Adrenal gland (tissue), 12 donors: ENCODE results near the gene TMEM245. TPM values are rescaled to one million over a fixed set of nuclear protein-coding genes. Genes with fewer than 3 reads are reported as not detected.

Source experiments
- DNase-seq, 7 donors: peaks; one replicate each; pipeline ENCODE4 v3.0.0-alpha.2; 2019 to 2020
- H3K27ac ChIP-seq, 5 donors: fragments of 200-600 bp; sonication (generic) in 4 of 5; 1 replicate in 3 of 5; 2 replicates in 2 of 5; pipeline versions ENCODE4 v1.5.1 to v1.8.0; 2016 to 2020; ENCODE audit warnings: mild to moderate bottlenecking in 1 of 5
- H3K27me3 ChIP-seq: fragments of 200-600 bp; 2 replicates; pipeline ENCODE4 v1.8.0; 2021
- H3K36me3 ChIP-seq, 2 donors: fragments of 200-600 bp; replicated peaks in 1 of 2; 1 replicate in 1 of 2; 2 replicates in 1 of 2; pipeline versions ENCODE4 v1.5.1 to v1.8.0; 2018 to 2022
- H3K4me1 ChIP-seq, 2 donors: fragments of 200-600 bp; replicated peaks in 1 of 2; 1 replicate in 1 of 2; 2 replicates in 1 of 2; pipeline versions ENCODE4 v1.5.1 to v1.8.0; 2018 to 2021
- H3K4me3 ChIP-seq, 4 donors: fragments of 200-600 bp; sonication (generic) in 3 of 4; one replicate each; pipeline ENCODE4 v1.5.1; 2016 to 2018
- H3K9me3 ChIP-seq, 3 donors: fragments of 200-600 bp; sonication (generic) in 1 of 3; replicated peaks in 1 of 3; 1 replicate in 2 of 3; 2 replicates in 1 of 3; pipeline versions ENCODE4 v1.5.1 to v1.8.0; 2016 to 2021
- POLR2A ChIP-seq, 2 donors: fragments of 450-650 bp; IDR thresholded peaks; one replicate each; pipeline ENCODE4 v1.6.1; 2017; ENCODE audit warnings: antibody characterized with exemption in 2 of 2, mild to moderate bottlenecking in 2 of 2, moderate library complexity in 1 of 2
- WGBS, 4 donors: extraction: QIAGEN DNeasy Blood & Tissue Kit in 2 of 4; methylation state at CpG; one replicate each; pipeline versions ENCODE4 v1.1.5 to v1.1.7; 2013 to 2017; 5-methylcytosine and 5-hydroxymethylcytosine counted together
- intact Hi-C, 2 donors: fragments of 100-400 bp; cut with DNase I; formaldehyde crosslinking; loops; one replicate each; pipeline versions ENCODE4 v1.14.1 to v1.15.0; 2022 to 2023
- polyA plus RNA-seq, 3 donors: library from polyadenylated mRNA; stranded (reverse); fragments of 200-250 nt in 2 of 3; fragments of 350-450 nt in 1 of 3; fragmentation: Illumina TruSeq in 1 of 3; extraction: RNeasy Lipid Tissue Mini Kit (QIAGEN cat#74804) in 1 of 3; gene quantifications; one replicate each; pipeline ENCODE4 v1.2.3, GENCODE V29; 2013 to 2014
- total RNA-seq, 9 donors: library from RNA; depleted of rRNA in 4 of 9; stranded (reverse); fragments of >200 nt in 4 of 9; fragments of 120-200 nt in 1 of 9; fragmentation: NEBNext Ultra II Directional in 1 of 9; extraction: Animal tissue kit (Norgen Biotek cat#: 25700) in 1 of 9; gene quantifications; one replicate each; pipeline versions ENCODE4 v1.1.0 to v1.2.4, GENCODE V29; 2013 to 2023
- TF ChIP-seq, protein P1 (sequence below), 6 experiments: fragments of 450-650 bp in 4 of 6; fragments of 200-600 bp in 2 of 6; sonication (generic) in 1 of 6; IDR thresholded peaks; 1 replicate in 5 of 6; 2 replicates in 1 of 6; pipeline versions ENCODE4 v1.5.1 to v1.8.0; 2016 to 2021; ENCODE audit warnings: antibody characterized with exemption in 6 of 6, mild to moderate bottlenecking in 2 of 6, moderate library complexity in 1 of 6
- donor health status: healthy with polysubstance abuse.
- donor health status: Bipolar disorder and iron deficiency.
- donor health status: DM: yes; HTN: yes; CAD: no.
- donor health status: DM: no; HTN: no; CAD: no.
- donor health status: DM: no; HTN: no; CAD: no.
- donor health status: DM: yes; HTN: yes; CAD: no.

The TMEM245 gene
- total and polyA plus RNA-seq, 12 donors, result 23.6 to 363 (median 143) TPM

DNA sequence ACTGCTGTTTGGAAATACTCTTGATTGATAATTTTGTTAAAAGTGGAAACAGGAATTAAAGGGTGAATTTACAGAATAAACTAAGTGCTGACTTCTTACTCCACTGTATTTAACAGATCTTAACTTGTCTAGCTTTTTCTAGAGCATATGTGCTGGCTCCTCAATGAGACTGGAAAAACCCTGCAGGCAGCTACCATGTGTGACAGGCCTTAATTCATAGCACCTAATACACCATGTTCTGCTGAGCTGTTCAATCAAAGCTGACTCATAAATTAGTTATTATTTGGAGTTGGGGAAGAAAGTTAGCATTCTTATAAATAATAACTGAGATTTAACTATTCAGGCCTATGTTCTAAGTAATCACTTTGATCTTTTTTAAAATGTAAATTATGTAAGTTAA, 135.9 kb downstream of the TMEM245 start:
- intact Hi-C loops, result no loop called here
- Histone ChIP-seq H3K4me3 (no peak overlapping the region), H3K9me3 (no peaks in the 10 kb centered on the region), H3K27ac (no peak overlapping the region), H3K4me1 (peaks cover 0 to 5% of the 10 kb centered on the region in 2 donors), H3K36me3 (peaks cover 0 to 45% of the 10 kb centered on the region in 2 donors), H3K27me3 (no peaks in the 10 kb centered on the region)
- TF ChIP-seq, protein P1, sequence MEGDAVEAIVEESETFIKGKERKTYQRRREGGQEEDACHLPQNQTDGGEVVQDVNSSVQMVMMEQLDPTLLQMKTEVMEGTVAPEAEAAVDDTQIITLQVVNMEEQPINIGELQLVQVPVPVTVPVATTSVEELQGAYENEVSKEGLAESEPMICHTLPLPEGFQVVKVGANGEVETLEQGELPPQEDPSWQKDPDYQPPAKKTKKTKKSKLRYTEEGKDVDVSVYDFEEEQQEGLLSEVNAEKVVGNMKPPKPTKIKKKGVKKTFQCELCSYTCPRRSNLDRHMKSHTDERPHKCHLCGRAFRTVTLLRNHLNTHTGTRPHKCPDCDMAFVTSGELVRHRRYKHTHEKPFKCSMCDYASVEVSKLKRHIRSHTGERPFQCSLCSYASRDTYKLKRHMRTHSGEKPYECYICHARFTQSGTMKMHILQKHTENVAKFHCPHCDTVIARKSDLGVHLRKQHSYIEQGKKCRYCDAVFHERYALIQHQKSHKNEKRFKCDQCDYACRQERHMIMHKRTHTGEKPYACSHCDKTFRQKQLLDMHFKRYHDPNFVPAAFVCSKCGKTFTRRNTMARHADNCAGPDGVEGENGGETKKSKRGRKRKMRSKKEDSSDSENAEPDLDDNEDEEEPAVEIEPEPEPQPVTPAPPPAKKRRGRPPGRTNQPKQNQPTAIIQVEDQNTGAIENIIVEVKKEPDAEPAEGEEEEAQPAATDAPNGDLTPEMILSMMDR (IDR thresholded peaks at IDR 0.05), result no peak
- no peak for TF ChIP-seq POLR2A (IDR thresholded peaks at IDR 0.05)
- DNase-seq, result no peak

DNA sequence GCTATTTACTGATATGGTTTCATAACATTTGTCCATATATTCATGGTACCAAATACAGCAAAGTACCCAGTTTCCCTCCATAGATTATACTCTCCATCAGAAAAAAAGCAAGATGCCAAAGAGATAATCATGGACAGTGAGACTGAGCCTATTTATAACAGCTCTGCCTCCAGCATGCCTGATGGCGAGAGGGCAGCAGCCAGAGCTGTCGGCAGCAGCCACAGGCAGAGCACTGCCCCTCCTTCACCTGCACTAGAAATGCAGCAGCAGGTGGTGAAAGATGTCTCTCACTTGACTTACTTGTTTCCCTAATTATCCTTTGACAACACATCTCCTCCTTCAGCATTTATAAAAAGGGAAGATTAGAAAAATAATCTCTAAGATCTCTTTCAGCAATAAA, 138.9 kb downstream of the TMEM245 start:
- peaks cover 0 to 64% of the 10 kb centered on the region in 2 donors for H3K36me3 ChIP-seq
- no peaks in the 10 kb centered on the region for H3K9me3 ChIP-seq
- H3K27ac ChIP-seq, result no peak overlapping the region
- H3K27me3 ChIP-seq, result no peaks in the 10 kb centered on the region
- DNase-seq, result no peak
- no peak for TF ChIP-seq POLR2A (IDR thresholded peaks at IDR 0.05)
- TF ChIP-seq, protein P1 (IDR thresholded peaks at IDR 0.05), result no peak
- peaks cover 0 to 14% of the 10 kb centered on the region in 2 donors for H3K4me1 ChIP-seq
- H3K4me3 ChIP-seq, result no peak overlapping the region
- whole genome bisulfite sequencing, 4 donors, result 82 to 87% (median 84%) methylated on average over 2 of the region's 2 CpGs
- intact Hi-C loops, result no loop called here

DNA sequence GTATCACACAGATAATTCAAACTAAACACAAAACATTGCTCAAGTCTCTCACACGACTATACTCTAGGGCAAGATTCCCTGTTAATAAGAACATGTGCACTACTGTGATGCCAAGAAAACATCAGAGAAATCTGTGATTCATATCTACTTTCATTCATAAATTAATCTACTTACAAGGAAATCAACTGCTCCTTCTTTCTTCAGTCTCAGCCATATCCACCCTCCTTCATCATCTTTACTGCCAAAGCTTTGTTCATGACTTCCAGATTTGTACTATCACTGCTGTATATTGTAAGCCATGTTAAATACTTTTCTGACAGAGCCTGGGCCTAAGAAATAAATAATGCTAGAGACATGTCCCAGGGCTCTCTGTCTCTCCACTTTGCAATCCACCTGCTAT, 141.5 kb downstream of the TMEM245 start:
- DNase-seq, result no peak
- peaks cover 10 to 31% of the 10 kb centered on the region in 2 donors for H3K4me1 ChIP-seq
- H3K9me3 ChIP-seq, result no peaks in the 10 kb centered on the region
- 4 to 40% (median 32%) methylated on average over 1 of the region's 1 CpG for WGBS, 4 donors
- intact Hi-C loops, result no loop called here
- H3K27ac ChIP-seq, result peak overlapping the region in 1 of 5 donors; percentile 9
- peaks cover 0 to 58% of the 10 kb centered on the region in 2 donors for H3K36me3 ChIP-seq
- no peak overlapping the region for H3K4me3 ChIP-seq
- no peak for TF ChIP-seq POLR2A (IDR thresholded peaks at IDR 0.05)
- TF ChIP-seq, protein P1 (IDR thresholded peaks at IDR 0.05), result no peak
- no peaks in the 10 kb centered on the region for H3K27me3 ChIP-seq

DNA sequence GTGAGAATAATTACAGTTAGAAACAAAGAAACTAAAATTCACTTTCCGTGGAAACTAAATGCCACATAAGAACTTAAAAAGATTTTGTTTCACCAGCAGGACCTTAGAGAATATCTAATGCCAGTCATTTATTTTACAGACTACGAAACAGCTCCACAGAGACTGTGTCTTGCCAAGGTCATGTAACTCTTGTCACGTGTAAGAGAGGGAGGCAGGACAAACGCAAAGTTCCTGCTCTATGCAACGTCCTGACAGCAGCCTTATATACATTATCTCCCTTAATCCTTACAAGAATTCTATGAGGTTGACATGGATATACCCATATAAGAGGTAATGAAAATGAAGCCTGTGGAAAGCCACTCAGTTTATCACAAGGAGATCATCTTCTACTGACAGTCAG, 145.9 kb downstream of the TMEM245 start:
- H3K27ac ChIP-seq, result peak overlapping the region; percentile 26 to 67 (median 59)

More for the DNA sequence above, 145.9 kb downstream of the TMEM245 start:
- intact Hi-C loops, result no loop called here
- H3K27me3 ChIP-seq, result no peaks in the 10 kb centered on the region
- peaks cover 0 to 55% of the 10 kb centered on the region in 2 donors for H3K36me3 ChIP-seq
- H3K4me3 ChIP-seq, result no peak overlapping the region
- no peak for TF ChIP-seq POLR2A (IDR thresholded peaks at IDR 0.05)
- TF ChIP-seq, protein P1 (IDR thresholded peaks at IDR 0.05), result no peak
- DNase-seq, result peak; percentile 31 to 61 (median 39)
- H3K9me3 ChIP-seq, result no peaks in the 10 kb centered on the region
- H3K4me1 ChIP-seq, result peaks cover 26 to 44% of the 10 kb centered on the region in 2 donors
- 15 to 32% (median 23%) methylated on average over 5 of the region's 5 CpGs for WGBS, 4 donors
